Retina (tissue), 1 donor: ENCODE results near the gene MIS18A.
"Not testable (repeated sequence)": the region's sequence is repeated elsewhere in the genome, so short reads cannot be mapped to it uniquely, and the experiment has no call there.

Experiments
- DNase-seq: peaks from one replicate; pipeline ENCODE4 v3.0.0-alpha.2; 2016

The MIS18A gene

GRCh38 chr21:32303385-32303784 lies 24.5 kb upstream of the MIS18A start:
- DNase-seq: no peak

GRCh38 chr21:32302560-32302959 lies 23.7 kb upstream of the MIS18A start:
- DNase-seq: no peak

- DNase-seq: no peak
Observed at GRCh38 chr21:32301596-32301995, 22.7 kb upstream of the MIS18A start.

GRCh38 chr21:32300117-32300681 lies 21.4 kb upstream of the MIS18A start:
- DNase-seq: no peak

GRCh38 chr21:32299695-32300094 lies 20.8 kb upstream of the MIS18A start:
- no peak for DNase-seq

- no peak for DNase-seq
Observed at GRCh38 chr21:32298658-32299081, 19.8 kb upstream of the MIS18A start, which contains the start of gene MRAP. TSS of gene MRAP (plus strand) at chr21:32298855. CDS start at chr21:32298972, 117 bp downstream.

GRCh38 chr21:32298148-32298559 lies 19.3 kb upstream of the MIS18A start:
- no peak for DNase-seq

- no peak for DNase-seq
Observed at GRCh38 chr21:32297449-32297848, 18.6 kb upstream of the MIS18A start.

- no peak for DNase-seq
Observed at GRCh38 chr21:32285476-32285875, 6.6 kb upstream of the MIS18A start.

GRCh38 chr21:32282992-32283391 lies 4.1 kb upstream of the MIS18A start:
- DNase-seq: no peak

- no peak for DNase-seq
Observed at GRCh38 chr21:32281531-32281930, 2.7 kb upstream of the MIS18A start.

GRCh38 chr21:32279377-32279680 lies 480 bp upstream of the MIS18A start:
- no peak for DNase-seq

- peak; percentile 20 for DNase-seq
Observed at GRCh38 chr21:32278103-32278502, 746 bp downstream of the MIS18A start.

- DNase-seq: no peak
Observed at GRCh38 chr21:32276671-32277070, 2.2 kb downstream of the MIS18A start.

- no peak for DNase-seq
Observed at GRCh38 chr21:32270748-32271147, 8.1 kb downstream of the MIS18A start.

- not testable (repeated sequence) for DNase-seq
Observed at GRCh38 chr21:32265321-32265720, 13.5 kb downstream of the MIS18A start.

GRCh38 chr21:32261929-32262328 lies 16.9 kb downstream of the MIS18A start:
- DNase-seq: no peak

- DNase-seq: no peak
Observed at GRCh38 chr21:32260130-32260529, 18.7 kb downstream of the MIS18A start.

- not testable (repeated sequence) for DNase-seq
Observed at GRCh38 chr21:32258786-32259048, 20.1 kb downstream of the MIS18A start.

GRCh38 chr21:32257962-32258785 lies 20.7 kb downstream of the MIS18A start:
- peak; percentile 87 for DNase-seq

- DNase-seq: peak; percentile 68
Observed at GRCh38 chr21:32256873-32257620, 21.8 kb downstream of the MIS18A start.

- DNase-seq: peak; percentile 44
Observed at GRCh38 chr21:32256251-32256650, 22.6 kb downstream of the MIS18A start.

GRCh38 chr21:32253215-32253641 lies 25.6 kb downstream of the MIS18A start:
- DNase-seq: no peak

- no peak for DNase-seq
Observed at GRCh38 chr21:32252136-32252535, 26.7 kb downstream of the MIS18A start.
